GM12873 (cell line): ENCODE data around the gene RDH13.

Experiments
- CTCF ChIP-seq: IDR thresholded peaks from 2 replicates; pipeline ENCODE4 v1.5.1; 2012; ENCODE audit warnings: low read depth, mild to moderate bottlenecking, moderate library complexity, low read length, control low read depth; ENCODE audit not compliant: insufficient read depth; ENCODE audit errors: missing control alignments

RDH13 gene

GRCh38 chr19:54995561-54995960 lies 67.4 kb downstream of the RDH13 start:
- TF ChIP-seq CTCF, result no peak
